ENCODE measurements around the gene ATXN7. TPM values are rescaled to one million over a fixed set of nuclear protein-coding genes. Genes with fewer than 3 reads are reported as not detected.
A peak's percentile ranks its signal among the peaks of the same experiment; 100 is the strongest.

The ATXN7 gene
- total RNA-seq, 4 donors from 2014 or later: 44.8 to 113 (median 51.0) TPM

DNA sequence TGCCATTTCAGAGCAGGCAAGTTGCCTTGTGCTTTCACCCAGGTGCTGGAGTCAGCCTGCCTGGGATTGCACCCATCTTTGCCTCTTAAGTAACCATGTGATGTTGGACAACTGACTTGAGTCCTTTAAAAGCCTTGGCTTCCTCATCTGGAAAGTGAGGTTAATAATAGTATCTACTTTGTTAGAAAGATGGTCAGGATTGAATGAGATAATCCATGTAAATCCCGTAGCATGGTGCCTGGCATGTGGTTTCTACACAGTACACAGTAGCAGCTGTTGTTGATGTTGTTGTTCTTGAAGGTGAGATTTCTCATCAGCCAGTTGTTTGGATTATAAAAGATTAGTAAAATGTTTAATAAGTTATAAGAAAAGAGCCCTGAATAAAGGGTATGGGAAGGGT lies 110.8 kb downstream of the ATXN7 start:
- no peak overlapping the region for H3K27ac ChIP-seq
- no peak overlapping the region for H3K4me3 ChIP-seq
- peaks cover 27 to 72% (median 57%) of the 10 kb centered on the region in 4 donors for H3K4me1 ChIP-seq
- no peaks in the 10 kb centered on the region for H3K36me3 ChIP-seq
- intact Hi-C loops (cut with DNase I; ENCODE audit: low total_unique reads): no loop called here
- WGBS, 2 donors (ENCODE audit: low coverage in 1 of 2): 80 to 83% methylated on average over 1 of the region's 1 CpG
- H3K9me3 ChIP-seq: no peaks in the 10 kb centered on the region
- DNase-seq: no peak
- in situ Hi-C loops (cut with MboI; ENCODE audit: low pct_ligation_motif_present in 1 of 4, low pct_unique_long_range_greater_than_20kb in 1 of 4, low sequenced_read_pairs in 3 of 4): no loop called here
- H3K27me3 ChIP-seq: no peaks in the 10 kb centered on the region
- TF ChIP-seq POLR2A (IDR thresholded peaks at IDR 0.05) (no peak), POLR2AphosphoS5 (IDR thresholded peaks at IDR 0.05) (no peak), EP300 (IDR thresholded peaks at IDR 0.05; ENCODE audit: low read depth) (no peak)
- TF ChIP-seq, protein P1, sequence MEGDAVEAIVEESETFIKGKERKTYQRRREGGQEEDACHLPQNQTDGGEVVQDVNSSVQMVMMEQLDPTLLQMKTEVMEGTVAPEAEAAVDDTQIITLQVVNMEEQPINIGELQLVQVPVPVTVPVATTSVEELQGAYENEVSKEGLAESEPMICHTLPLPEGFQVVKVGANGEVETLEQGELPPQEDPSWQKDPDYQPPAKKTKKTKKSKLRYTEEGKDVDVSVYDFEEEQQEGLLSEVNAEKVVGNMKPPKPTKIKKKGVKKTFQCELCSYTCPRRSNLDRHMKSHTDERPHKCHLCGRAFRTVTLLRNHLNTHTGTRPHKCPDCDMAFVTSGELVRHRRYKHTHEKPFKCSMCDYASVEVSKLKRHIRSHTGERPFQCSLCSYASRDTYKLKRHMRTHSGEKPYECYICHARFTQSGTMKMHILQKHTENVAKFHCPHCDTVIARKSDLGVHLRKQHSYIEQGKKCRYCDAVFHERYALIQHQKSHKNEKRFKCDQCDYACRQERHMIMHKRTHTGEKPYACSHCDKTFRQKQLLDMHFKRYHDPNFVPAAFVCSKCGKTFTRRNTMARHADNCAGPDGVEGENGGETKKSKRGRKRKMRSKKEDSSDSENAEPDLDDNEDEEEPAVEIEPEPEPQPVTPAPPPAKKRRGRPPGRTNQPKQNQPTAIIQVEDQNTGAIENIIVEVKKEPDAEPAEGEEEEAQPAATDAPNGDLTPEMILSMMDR (IDR thresholded peaks at IDR 0.05): no peak

DNA sequence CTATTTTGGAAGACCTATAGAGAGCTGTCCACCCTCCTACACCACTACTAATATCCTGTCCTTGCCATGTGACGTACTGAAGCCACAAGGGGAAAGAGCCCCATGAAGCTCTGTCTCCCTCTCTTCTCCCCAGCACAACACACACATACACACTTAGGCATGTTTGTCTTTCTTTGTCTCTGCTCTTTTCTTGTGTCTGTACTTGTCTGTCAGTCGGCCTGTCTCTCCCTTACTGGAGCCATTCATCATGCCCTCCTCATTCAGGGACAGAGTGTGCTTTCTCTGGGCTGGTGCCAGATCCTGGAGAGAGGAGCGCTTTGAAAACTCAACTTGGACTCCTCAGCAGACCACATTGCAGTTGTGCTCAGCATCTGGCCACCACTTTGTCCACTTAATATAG lies 112.1 kb downstream of the ATXN7 start:
- in situ Hi-C loops (cut with MboI; ENCODE audit: low pct_ligation_motif_present in 1 of 4, low pct_unique_long_range_greater_than_20kb in 1 of 4, low sequenced_read_pairs in 3 of 4) (no loop called here), intact Hi-C loops (cut with DNase I; ENCODE audit: low total_unique reads) (no loop called here)
- WGBS, 2 donors (ENCODE audit: low coverage in 1 of 2): 68 to 78% methylated on average over 3 of the region's 3 CpGs
- H3K27me3 ChIP-seq: no peaks in the 10 kb centered on the region
- peaks cover 18 to 65% (median 49%) of the 10 kb centered on the region in 4 donors for H3K4me1 ChIP-seq
- peak overlapping the region in 2 of 4 donors; percentile 22 to 33 for H3K27ac ChIP-seq
- DNase-seq: no peak
- TF ChIP-seq EP300 (IDR thresholded peaks at IDR 0.05; ENCODE audit: low read depth) (no peak), POLR2AphosphoS5 (IDR thresholded peaks at IDR 0.05) (peak in 2 of 3 donors; percentile 10 to 19)
- peaks cover 0 to 3% (median 0%) of the 10 kb centered on the region in 4 donors for H3K36me3 ChIP-seq
- no peaks in the 10 kb centered on the region for H3K9me3 ChIP-seq
- H3K4me3 ChIP-seq: no peak overlapping the region

DNA sequence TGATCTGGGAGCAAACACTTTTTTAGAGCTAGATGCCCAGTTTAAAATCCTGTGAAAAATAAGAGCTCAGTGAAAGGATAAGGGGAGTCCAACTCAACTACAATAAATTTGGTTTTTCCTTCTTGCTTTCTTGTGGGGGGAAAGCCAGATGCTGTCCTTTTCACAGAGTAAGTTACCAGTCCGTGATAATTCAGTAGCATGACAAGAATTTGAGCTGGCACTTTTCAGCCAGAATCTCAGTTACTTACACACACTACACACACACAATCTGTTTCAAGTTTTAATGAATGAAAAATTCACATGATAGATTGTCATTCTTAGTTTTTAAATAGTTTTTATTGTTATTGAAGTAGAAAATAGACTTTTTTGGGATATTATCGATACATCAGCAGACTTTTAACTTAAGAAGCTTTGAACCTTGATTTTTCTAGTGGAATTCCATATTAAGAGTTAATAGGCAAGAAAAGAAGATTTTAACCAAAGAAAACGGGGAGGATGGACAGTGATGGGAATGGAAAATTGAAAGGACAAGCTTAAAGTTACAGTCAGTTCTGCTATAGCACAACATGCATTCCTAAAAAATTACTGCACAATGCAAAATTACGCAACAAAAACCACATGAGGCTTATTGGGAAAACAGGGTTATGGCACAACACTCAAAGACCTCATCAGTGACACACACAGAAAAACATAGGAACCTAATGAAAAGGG lies 112.6 kb downstream of the ATXN7 start:
- TF ChIP-seq, protein P1 (IDR thresholded peaks at IDR 0.05): no peak
- peak in 2 of 3 donors; percentile 31 to 75 for TF ChIP-seq POLR2AphosphoS5 (IDR thresholded peaks at IDR 0.05)
- peak; percentile 22 for TF ChIP-seq EP300 (IDR thresholded peaks at IDR 0.05; ENCODE audit: low read depth)
- in situ Hi-C loops (cut with MboI; ENCODE audit: low pct_ligation_motif_present in 1 of 4, low pct_unique_long_range_greater_than_20kb in 1 of 4, low sequenced_read_pairs in 3 of 4): no loop called here
- intact Hi-C loops (cut with DNase I; ENCODE audit: low total_unique reads): no loop called here
- 89 to 90% methylated on average over 4 of the region's 4 CpGs for WGBS, 2 donors (ENCODE audit: low coverage in 1 of 2)
- Histone ChIP-seq H3K4me1 (peaks cover 12 to 59% (median 43%) of the 10 kb centered on the region in 4 donors), H3K27ac (peak overlapping the region in 2 of 4 donors; percentile 33 to 34), H3K9me3 (no peaks in the 10 kb centered on the region), H3K27me3 (no peaks in the 10 kb centered on the region), H3K36me3 (peaks cover 0 to 8% (median 0%) of the 10 kb centered on the region in 4 donors), H3K4me3 (no peak overlapping the region)
- DNase-seq: no peak

DNA sequence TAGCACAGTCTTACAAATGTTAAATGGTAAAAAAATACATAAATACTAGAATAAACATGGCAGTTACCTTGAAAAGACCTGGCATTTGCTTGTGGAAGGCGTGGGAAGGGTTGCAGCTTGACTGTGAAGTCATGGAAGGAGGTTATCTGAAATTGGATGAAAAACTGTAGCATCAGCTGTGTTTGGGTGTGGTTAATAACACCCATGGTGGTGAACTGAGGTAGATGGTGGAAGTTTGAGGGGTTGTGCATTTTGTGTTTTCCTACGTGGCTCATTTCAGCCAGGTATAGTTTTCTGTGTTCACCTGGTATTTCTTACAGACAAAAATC lies 113.2 kb downstream of the ATXN7 start:
- WGBS, 2 donors (ENCODE audit: low coverage in 1 of 2): 84 to 91% methylated on average over 2 of the region's 2 CpGs
- H3K27ac ChIP-seq: peak overlapping the region in 2 of 4 donors; percentile 21 to 34
- DNase-seq: no peak
- TF ChIP-seq POLR2AphosphoS5 (IDR thresholded peaks at IDR 0.05): no peak
- TF ChIP-seq, protein P1 (IDR thresholded peaks at IDR 0.05): no peak
- TF ChIP-seq EP300 (IDR thresholded peaks at IDR 0.05; ENCODE audit: low read depth): no peak
- no peak for TF ChIP-seq POLR2A (IDR thresholded peaks at IDR 0.05)
- peaks cover 9 to 54% (median 39%) of the 10 kb centered on the region in 4 donors for H3K4me1 ChIP-seq
- H3K4me3 ChIP-seq: no peak overlapping the region
- peaks cover 0 to 8% (median 0%) of the 10 kb centered on the region in 4 donors for H3K36me3 ChIP-seq
- H3K9me3 ChIP-seq: no peaks in the 10 kb centered on the region
- intact Hi-C loops (cut with DNase I; ENCODE audit: low total_unique reads) (no loop called here), in situ Hi-C loops (cut with MboI; ENCODE audit: low pct_ligation_motif_present in 1 of 4, low pct_unique_long_range_greater_than_20kb in 1 of 4, low sequenced_read_pairs in 3 of 4) (no loop called here)
- no peaks in the 10 kb centered on the region for H3K27me3 ChIP-seq
